GM19351 (cell line): ENCODE data around the gene DSCAM.
"Not testable (repeated sequence)": the region's sequence is repeated elsewhere in the genome, so short reads cannot be mapped to it uniquely, and the experiment has no call there.

Experiments used
- ATAC-seq: cut with Tn5 transposase; IDR thresholded peaks from one replicate; pipeline ENCODE4 v1.9.1; 2021; ENCODE audit warnings: mild to moderate bottlenecking, moderate library complexity; ENCODE audit not compliant: unreplicated experiment

Gene DSCAM

DNA sequence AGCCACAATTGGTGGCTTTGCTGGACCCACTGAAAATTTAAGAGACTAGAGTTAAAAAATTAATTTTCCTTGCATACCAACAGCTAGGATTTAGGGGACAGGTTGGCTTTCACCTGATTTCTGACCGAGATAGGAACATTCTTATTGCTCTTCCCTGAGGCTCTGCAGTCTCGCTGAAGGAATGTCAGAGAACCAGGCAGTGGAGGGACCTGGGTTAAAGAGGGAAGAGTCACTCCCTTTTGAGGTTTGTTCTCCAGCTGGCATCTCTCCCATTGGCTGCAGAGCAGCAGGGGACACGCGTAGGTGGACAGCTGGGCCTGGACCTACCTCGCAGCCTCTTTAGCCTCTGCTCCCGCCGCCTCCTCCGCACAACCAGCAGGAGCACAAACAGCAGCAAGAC, 772.2 kb downstream of the DSCAM start:
- no peak for ATAC-seq

DNA sequence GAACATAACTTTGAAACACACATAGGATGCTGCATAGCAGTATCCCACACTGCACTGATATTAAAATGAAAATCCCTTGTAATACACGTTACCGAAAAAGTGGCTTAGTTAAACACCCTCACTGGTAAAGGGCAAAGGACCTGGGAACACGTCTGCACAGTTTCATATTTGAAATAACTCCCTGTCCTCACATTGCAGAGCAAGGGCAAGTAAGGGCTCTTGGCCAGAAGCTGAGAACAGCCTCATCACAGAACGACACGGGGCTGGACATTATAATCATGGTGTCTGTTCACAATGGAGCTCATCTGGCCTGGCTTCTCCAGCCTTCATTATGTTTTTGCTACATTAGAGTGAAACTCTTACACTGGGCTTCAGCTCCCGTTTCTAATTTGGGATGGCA, 772.8 kb downstream of the DSCAM start:
- no peak for ATAC-seq

DNA sequence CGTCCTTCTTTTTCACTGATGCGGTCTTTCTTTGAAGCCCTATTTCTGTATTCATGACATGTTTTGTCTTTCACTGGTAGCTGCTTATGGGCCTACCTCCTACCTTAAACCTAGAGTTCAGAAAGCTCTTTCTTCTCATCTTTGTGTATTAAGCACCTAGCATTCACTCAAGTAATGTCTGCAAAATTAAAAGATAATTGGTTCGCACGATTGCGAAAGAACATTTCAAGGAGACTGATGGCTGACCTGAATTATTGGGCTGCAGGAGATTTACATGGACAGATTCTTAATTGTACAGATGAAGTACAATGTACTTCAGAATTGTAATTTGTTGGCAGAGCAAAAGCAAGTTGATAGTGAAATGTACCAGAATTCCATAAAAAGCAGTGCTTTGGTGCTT, 773.3 kb downstream of the DSCAM start:
- ATAC-seq = no peak

DNA sequence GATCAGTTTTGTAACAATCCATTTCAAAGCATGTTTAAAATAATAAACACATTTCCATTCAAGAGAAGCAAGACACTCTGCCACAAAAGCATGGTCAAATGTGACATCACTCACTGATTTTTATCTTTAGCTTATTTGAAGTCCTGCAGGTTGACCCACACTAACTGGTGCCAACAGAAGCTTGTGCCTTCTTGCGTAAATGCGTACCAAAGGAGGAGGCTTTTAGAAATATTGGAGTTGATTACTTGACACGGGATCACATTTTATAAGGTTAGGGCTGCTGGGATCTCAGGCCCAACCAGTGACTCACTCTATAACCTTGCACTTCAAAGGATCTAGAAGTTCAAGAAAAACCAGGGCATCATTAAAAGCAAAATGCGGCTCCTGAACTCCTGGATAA, 776.1 kb downstream of the DSCAM start:
- no peak for ATAC-seq

DNA sequence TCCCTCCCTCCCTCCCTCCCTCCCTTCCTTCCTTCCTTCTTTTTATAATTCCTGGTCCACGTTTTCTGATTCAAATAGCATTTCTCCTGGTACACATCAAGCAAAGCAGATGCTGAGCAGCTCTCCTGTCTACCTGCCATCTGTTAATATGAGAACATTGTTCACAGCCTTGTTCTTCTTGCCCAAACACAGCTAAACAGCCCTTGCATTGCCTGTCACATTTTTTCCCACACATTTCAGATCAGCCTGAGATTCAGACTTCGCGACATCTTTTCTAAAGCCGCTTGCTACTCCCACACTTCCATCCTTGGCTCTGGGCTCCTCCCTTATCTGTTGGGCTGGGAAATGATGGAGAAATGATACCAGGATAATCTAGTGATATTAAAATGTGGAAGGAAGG, 779.2 kb downstream of the DSCAM start:
- ATAC-seq = no peak

DNA sequence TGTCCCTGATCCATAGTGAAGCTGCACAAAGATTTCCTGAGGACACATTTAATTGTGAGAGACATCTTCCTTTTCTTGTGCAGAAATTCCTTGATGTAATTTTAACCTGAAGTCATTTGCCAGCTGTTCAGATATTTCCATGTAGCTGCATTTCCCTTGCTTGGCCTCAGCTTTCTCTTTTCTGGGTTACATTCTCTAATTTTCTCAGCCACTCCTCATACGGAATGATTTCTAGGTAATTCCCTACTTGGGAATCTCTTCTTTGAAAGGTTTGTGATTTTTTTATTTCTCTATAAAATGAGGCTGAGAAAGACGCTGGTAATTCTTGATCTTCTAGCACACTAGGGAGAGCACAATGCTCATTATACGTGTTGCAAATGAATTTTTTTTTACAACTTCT, 780.7 kb downstream of the DSCAM start:
- no peak for ATAC-seq

DNA sequence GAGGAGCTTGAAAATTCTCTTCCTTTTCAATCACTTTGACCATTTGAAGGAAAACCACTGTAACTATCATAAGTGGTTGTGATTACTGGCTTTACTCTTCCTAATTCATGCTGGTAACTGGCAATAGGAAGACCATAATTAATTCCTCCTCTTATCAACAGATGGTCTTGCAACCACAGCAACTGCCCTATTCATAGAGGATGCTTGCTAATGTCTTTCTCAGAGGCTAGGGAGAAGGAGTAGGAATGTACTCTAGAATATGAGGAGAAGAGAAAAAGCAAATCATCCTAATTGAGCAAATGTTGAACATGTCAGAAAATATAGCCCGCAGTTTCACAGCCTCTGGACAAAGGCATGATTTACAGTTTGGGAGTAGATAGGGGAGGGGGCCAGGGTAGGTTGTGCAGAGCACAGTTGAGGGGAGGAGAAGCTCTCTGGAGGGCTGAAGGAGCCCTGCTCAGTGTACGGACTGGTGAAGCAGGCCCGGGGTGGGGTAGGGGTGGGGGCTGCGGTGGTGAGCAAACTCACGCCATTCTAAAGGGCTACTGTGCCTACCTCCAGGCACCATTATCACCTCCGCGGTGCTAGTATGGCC, 786.8 kb downstream of the DSCAM start:
- no peak for ATAC-seq

DNA sequence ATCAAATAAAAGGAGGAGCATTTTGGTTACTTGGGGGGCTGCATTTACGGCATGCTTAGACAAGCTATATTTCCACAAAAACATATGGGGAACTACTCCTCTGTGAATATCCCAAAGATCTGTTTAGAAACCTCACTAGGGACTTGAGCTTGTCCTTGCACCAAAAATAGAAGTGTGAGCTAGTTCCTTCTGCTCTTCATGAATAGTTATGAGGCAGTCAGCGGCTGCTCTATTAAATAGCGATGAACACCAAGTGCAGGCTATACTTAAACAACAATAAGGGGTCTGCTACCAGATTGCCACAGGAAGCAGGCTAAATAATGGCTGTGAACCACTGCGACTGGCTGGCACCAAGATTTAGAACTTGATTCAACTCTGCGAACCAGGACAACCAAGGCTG, 789.6 kb downstream of the DSCAM start:
- ATAC-seq = no peak

DNA sequence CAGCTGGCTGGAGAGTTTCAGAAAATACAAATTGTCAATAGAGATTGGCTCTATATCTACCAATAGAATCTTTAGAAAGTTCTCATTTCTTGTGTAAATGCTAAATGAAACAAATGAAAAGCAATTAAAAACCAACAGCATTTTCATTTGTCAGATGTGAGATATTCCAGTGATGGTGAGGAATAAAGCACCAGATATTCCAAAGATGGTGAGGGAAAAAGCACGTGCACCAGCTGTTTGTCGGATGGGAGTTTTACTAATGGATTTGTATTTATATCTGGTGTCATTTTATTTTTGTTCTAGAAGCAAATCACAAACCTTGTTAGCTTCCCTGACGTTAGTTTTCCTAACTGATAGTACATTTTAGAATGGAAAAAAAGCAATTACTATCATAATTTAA, 790.9 kb downstream of the DSCAM start:
- no peak for ATAC-seq

DNA sequence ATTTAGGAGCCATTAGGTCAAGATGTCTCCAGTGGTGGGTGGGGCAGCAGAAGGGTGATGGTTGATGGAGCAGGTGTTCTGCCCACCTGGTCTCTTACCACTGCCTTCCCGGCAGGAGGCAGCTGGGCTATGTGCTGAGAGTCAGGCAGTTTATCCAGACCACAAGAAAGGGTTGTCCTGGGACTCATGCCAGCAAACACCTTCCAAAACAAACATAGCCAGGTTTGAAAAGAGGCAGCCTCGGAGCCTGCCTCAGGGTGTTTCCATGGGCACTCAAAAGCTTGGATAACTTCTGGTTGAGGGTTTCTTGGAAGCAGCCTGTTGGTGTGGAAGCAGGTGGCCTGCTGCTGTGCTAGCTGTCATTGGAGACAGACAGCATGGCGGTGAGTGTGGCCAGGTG, 792.6 kb downstream of the DSCAM start:
- no peak for ATAC-seq

DNA sequence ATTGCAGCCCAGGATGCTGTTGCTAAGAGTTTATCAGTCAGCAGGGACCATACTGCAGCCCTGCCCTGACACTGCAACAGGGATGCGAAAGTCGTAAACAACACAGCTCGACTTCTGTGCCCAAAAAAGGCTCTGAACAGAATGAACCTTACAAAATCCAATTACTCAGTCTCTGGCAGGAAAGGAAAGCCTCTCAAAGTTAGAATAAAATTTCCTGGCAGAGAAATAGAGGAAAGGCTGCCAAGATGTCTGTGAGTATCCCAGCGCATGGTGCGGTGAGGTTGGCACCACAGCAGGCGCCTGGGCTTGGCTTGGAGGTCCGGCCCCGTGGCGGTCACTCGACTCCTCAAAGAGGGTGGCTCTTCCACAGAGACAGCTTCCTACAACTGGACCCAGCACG, 794.0 kb downstream of the DSCAM start:
- no peak for ATAC-seq

DNA sequence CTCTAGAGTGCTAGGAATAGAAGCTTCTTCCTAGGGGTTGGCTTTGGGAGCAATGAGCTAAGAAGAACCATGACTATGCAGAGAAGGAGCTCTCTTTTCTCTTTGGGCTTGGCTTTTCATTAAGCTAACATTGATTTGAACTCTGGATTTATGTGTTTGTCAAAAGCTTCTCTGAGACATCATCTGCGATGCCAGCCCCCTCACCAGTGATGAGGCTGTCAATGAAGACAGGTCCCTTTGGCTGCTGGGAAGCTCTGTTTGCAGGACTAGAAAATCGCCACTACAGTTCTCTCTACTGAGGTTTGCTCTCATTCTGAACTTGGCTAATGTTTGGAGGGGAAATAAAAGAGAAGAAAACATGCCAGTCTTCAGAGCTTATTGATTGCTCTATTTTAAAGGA, 794.7 kb downstream of the DSCAM start:
- ATAC-seq = no peak

DNA sequence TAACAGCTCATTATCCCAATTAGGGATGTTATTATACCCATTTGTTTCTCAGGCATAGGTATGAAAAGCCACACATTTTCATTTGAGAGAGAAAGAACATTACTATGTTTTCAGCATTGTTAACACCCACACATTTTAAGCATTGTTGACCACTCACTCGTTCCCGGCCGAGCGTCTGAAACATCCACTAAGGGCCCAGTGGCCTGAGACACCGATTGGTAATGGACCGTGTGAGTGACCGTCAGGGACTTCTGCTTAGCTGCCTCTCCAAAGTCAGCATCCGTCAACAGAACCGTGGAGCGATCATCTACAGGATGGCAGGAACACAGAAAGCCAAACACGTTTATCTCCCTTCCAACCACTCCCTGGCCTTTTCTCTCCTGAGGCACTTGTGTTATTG, 795.2 kb downstream of the DSCAM start:
- no peak for ATAC-seq

DNA sequence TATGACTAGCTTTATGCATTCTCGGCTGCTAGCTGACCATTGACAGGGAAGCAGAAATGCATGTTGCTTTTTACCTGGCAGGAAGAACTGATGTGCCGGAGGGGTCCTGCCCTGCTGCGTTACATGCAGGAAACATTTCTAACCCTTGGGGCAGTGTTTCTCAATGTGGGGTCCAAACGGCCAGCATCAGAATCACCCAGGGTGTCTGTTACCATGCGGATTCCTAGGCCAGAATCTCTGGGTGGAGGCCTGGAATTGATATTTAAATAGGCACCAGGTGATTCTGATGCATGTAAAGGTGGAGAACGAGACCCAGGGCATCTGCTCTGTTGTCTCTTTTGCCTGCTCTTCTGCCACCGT, 797.0 kb downstream of the DSCAM start:
- ATAC-seq = no peak

DNA sequence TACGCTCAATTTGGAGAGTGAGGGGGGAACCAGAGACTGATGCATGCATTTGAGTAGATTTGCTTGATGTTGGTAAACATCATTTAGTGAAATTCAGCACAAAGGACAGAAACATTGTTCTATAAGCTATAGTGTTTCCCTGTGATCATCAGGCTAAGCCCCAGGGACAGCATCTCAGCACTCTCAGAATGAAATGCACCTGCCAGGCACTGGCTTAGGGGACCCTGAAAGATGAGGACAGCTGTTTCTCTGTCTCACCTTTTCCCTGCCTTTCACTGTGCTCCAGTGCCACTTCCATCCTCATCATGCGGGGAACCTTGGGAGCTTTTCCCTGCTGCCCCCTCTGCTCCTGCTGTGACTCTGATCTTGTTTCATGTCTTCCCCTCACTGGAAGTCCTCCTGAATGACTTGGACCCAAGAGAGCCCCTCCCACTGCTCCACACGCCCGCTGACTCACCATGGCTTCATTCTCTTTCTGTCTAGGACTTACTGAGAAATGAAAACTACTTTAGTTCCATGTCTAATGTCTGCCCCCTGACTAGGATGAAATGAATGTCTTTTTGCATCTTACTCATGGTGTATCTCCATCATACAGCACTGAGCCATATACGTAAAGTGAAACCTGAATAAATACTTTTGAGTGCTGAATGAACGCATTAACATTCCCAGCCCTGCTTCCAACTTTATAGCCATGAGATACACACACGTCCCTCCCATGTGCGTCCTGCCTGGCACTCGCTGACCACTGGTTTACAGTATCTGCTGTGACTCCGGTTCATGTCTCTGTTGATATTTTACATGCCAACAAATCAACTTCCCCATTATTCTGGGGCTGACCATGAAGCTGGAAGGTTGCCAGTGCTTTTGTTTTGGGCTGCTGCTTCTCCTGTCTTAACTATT, 797.7 kb downstream of the DSCAM start:
- ATAC-seq = no peak

DNA sequence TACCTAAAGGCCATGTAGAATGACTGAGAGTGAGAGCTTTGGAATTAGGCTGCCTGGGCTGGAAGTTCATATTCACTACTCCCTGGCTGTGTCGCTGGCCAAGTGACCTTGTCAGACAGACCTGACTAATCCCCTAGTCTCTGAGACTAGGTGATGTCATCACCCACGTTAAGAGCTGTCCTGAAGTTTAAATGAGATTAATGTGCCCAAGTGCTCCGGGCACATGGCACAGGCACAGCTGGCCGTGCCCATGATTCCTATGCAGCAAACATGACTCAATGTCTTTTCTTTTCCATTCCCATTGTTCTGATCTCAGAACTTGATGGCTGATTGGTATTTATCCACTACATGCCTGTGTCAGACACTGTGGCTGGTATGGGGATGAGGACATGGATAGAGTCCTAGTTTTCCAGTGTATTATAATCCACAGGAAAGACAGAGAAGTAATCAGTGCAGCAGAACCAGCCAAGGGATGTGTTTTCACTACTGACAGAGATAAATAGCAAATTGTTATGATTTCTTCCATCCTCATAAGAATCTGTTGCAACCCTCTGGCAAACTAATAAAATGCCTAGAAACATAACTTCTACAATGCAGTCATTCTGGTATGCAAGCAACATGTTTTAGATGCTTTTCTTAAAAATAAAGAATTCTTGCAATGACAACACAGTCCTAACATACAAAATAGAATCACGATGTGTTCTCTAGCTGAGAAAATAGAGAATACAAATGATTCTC, 798.8 kb downstream of the DSCAM start:
- ATAC-seq = no peak

DNA sequence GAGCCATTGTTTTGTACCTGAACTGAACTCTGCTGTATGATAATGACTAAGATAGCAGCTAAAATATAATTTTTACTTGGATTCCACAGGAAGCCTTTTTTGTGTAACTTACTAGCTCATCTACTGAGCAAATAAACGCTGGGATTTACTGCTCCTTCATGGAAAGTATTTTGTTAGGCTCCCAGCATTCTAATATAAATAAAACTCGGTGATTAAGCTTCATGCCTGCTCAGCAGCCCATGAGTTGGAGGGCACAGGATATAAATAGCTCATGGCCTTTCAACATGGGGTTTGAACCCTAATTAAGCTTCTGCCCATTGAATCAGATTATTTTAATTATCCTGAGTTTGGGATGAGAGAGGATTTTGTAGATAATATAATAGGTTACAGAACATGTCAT, 799.7 kb downstream of the DSCAM start:
- no peak for ATAC-seq

DNA sequence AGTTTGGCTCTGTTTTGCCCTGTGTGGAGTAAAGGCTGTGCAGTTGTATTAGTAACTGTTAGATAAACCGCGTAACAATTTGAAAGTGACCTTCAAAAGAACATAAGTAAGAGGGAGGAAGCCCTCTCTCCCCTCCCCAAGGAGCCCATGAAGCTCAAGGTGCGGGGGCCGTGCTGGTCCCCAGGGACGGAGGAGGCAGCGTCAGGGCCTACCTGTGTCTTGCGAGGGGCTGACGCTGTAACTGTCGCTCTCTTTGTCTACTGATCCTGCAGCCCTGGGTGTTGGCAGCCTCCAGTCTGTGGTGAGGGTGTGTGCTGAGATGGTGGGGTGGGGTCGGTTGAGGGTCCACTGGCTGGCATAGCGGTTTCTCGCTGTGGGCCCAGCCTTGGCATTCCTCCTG, 803.1 kb downstream of the DSCAM start:
- ATAC-seq = no peak

DNA sequence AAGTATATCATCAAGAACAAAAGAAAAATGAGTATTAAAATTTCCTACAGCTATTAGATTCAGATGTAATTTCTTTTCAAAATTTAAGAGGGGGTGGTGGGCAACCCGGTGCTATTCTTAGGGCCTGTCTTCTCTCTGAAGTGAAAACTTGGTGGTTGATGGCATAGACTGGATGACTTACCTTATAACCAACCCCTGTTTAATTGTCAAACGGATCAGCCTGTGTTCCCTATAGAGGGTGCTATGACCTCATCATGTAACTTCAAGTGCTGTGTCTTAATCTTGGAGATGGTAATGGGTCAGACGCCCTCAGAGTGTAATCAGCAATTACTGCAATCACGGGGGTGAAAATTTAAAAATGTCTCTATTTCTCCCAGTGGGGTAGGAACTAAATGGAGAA, 803.5 kb downstream of the DSCAM start:
- no peak for ATAC-seq

DNA sequence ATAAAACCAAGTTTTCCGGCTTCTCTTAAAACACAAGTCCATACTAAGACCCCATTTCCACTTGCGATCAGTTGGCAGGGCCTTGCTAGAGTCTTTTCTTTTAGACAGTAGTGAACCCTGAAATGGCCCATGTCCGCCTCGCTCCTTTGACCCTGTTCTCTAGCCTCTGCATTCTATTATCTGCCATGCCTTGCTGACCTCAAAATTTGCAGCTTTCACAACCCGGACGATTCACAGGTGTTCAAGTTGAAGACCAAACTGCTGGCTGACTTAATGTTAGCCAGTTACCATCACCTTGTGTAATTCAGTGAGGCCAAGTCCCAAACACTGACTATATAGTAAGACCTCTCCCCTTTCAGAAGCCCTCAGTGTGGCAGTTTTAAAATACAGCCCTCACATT, 805.5 kb downstream of the DSCAM start:
- no peak for ATAC-seq

DNA sequence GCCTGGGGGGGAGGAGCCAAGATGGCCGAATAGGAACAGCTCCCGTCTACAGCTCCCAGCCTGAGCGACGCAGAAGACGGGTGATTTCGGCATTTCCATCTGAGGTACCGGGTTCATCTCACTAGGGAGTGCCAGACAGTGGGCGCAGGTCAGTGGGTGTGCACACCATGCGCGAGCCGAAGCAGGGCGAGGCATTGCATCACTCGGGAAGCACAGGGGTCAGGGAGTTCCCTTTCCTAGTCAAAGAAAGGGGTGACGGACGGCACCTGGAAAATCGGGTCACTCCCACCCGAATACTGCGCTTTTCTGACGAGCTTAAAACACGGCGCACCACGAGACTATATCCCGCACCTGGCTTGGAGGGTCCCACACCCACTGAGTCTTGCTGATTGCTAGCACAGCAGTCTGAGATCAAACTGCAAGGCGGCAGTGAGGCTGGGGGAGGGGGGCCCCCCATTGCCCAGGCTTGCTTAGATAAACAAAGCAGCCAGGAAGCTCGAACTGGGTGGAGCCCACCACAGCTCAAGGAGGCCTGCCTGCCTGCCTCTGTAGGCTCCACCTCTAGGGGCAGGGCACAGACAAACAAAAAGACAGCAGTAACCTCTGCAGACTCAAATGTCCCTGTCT, 813.7 kb downstream of the DSCAM start:
- not testable (repeated sequence) for ATAC-seq

DNA sequence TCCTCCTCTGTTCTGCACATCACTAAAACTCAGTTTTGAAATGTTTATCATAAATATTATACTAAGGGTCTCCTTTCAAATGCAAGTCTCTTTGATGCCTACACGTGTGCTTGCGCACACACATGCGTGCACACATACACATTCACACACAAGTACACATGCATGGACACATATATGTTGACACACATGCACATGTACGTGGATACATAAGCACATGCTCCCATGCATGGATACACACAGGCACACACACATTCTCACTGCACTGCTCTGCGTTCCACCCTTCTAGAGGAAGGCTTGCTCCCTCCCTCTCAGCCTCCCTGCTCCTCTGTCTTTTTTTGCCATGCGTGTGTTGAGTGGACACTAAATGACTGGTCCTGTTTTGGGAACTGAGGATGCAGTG, 817.1 kb downstream of the DSCAM start:
- no peak for ATAC-seq
